ENCODE data around the gene ACSL1. TPM values are rescaled to one million over a fixed set of nuclear protein-coding genes. Genes with fewer than 3 reads are reported as not detected.

ACSL1 gene
- total RNA-seq, 4 donors from 2014 or later = 43.5 to 136 (median 52.0) TPM

DNA sequence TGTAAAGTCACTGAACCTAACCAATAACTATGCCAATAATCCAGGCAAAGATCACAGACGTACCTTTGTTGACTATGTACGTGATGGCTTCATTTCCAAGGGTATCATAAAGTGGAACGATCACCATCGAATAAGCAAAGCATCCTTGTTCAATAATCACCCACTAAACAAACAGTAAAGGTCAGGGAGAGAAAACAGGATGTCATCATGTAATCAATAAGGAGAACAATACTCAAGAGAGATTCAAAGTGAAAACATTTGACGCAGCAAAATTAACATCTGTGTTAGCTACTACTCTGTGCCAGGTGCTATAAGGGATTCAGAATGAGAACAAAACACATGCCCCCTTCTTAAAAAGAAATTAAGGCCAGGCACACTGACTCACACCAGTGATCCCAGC, 48.9 kb downstream of the ACSL1 start:
- H3K36me3 ChIP-seq = peaks cover 4 to 87% (median 54%) of the 10 kb centered on the region in 4 donors
- DNase-seq (ENCODE audit: extremely low spot score) = no peak
- peaks cover 0 to 3% (median 0%) of the 10 kb centered on the region in 4 donors for H3K4me1 ChIP-seq
- TF ChIP-seq EP300 (IDR thresholded peaks at IDR 0.05) (no peak), POLR2A (IDR thresholded peaks at IDR 0.05; ENCODE audit: low read depth) (no peak), POLR2AphosphoS5 (IDR thresholded peaks at IDR 0.05) (no peak)
- TF ChIP-seq, protein P1, sequence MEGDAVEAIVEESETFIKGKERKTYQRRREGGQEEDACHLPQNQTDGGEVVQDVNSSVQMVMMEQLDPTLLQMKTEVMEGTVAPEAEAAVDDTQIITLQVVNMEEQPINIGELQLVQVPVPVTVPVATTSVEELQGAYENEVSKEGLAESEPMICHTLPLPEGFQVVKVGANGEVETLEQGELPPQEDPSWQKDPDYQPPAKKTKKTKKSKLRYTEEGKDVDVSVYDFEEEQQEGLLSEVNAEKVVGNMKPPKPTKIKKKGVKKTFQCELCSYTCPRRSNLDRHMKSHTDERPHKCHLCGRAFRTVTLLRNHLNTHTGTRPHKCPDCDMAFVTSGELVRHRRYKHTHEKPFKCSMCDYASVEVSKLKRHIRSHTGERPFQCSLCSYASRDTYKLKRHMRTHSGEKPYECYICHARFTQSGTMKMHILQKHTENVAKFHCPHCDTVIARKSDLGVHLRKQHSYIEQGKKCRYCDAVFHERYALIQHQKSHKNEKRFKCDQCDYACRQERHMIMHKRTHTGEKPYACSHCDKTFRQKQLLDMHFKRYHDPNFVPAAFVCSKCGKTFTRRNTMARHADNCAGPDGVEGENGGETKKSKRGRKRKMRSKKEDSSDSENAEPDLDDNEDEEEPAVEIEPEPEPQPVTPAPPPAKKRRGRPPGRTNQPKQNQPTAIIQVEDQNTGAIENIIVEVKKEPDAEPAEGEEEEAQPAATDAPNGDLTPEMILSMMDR (IDR thresholded peaks at IDR 0.05) = no peak
- no peaks in the 10 kb centered on the region for H3K27me3 ChIP-seq
- H3K27ac ChIP-seq (replicated peaks in 1 of 4) = no peak overlapping the region
- 91% methylated on average over 5 of the region's 5 CpGs for WGBS
- intact Hi-C loops (cut with DNase I) = no loop called here
- no peaks in the 10 kb centered on the region for H3K9me3 ChIP-seq
- no peak overlapping the region for H3K4me3 ChIP-seq

DNA sequence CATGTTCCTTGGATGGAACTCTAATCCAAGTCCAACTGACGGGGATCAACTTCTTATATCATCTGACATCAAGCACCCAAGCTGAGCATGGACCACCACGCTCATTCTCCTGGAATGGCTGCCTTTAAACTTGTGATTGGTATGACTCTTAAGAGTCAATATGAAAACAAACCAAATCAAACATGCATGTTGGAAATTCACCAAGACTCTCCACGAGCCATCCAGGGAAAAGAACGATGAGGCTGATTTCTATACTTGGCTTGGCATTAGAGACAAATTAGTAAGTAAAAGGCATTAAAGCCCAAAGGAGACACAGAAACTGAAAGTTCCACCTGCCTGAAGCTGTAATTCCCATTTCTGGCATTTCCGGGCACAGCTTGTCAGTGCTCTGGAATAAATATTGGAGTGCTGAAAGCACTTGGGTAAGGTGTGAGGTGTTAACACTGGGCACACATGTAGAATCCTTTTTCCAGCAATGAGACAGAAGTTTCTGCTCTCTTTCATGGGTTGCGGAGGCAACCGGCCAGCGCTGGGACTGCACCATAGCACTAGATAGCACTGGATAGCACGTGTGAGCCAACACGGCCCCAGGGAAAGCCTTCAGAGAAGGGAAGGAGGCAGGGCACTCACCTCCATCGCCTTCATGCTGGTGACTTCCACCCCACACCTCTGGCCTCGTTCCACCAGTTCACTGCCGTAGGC, 49.8 kb downstream of the ACSL1 start:
- DNase-seq (ENCODE audit: extremely low spot score) = no peak
- Histone ChIP-seq H3K36me3 (peaks cover 4 to 87% (median 56%) of the 10 kb centered on the region in 4 donors), H3K9me3 (no peaks in the 10 kb centered on the region), H3K4me1 (peaks cover 0 to 3% (median 0%) of the 10 kb centered on the region in 4 donors), H3K27ac (replicated peaks in 1 of 4) (no peak overlapping the region), H3K4me3 (no peak overlapping the region), H3K27me3 (no peaks in the 10 kb centered on the region)
- intact Hi-C loops (cut with DNase I) = no loop called here
- 78% methylated on average over 13 of the region's 13 CpGs for WGBS
- TF ChIP-seq POLR2A (IDR thresholded peaks at IDR 0.05; ENCODE audit: low read depth) (no peak), EP300 (IDR thresholded peaks at IDR 0.05) (no peak), POLR2AphosphoS5 (IDR thresholded peaks at IDR 0.05) (no peak)
- TF ChIP-seq, protein P1 (IDR thresholded peaks at IDR 0.05) = no peak

DNA sequence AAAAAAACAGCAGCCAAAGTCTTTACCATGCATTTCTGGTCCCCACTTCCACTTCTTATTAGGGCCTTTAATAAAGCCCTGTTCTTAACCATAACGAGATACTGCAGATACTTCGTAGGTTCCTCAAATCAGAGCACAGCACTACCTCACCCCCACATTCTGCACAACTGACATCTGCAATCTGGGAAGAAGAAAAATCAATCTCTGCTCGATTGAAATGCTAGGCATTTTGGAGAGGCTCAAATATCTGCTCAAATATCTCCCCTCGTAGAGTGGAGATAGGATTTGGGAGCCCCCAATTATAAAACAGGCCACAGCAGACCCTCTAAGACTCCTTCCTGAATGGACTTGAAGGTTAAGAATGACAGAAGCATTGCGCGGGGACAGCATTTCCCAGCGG, 51.6 kb downstream of the ACSL1 start:
- WGBS = 93% methylated on average over 7 of the region's 7 CpGs
- no peak for DNase-seq (ENCODE audit: extremely low spot score)
- H3K4me1 ChIP-seq = peaks cover 0 to 3% (median 0%) of the 10 kb centered on the region in 4 donors
- intact Hi-C loops (cut with DNase I) = no loop called here
- peaks cover 12 to 92% (median 59%) of the 10 kb centered on the region in 4 donors for H3K36me3 ChIP-seq
- H3K9me3 ChIP-seq = no peaks in the 10 kb centered on the region
- TF ChIP-seq, protein P1 (IDR thresholded peaks at IDR 0.05) = no peak
- no peak for TF ChIP-seq POLR2A (IDR thresholded peaks at IDR 0.05; ENCODE audit: low read depth)
- TF ChIP-seq POLR2AphosphoS5 (IDR thresholded peaks at IDR 0.05) = no peak
- TF ChIP-seq EP300 (IDR thresholded peaks at IDR 0.05) = no peak
- H3K27me3 ChIP-seq = no peaks in the 10 kb centered on the region
- H3K27ac ChIP-seq (replicated peaks in 1 of 4) = no peak overlapping the region
- H3K4me3 ChIP-seq = no peak overlapping the region

DNA sequence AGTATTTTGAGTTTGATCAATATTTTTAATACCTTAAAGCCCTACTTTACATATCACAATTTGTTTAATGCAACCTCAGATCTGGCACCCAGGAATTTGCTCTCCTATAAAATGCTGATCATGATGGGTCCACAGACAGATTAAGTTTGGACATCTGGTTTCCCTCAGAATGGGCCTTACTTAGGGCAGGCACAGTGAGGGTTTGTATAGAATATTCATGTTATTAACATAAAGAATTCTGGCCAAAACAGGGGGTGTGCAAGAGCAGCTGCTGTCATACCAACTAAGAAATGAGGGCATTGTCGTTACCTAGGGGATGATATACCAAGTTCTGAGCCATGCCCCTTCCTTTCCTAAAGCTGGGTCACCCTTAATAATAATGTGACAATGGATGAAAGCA, 54.4 kb downstream of the ACSL1 start:
- TF ChIP-seq, protein P1 (IDR thresholded peaks at IDR 0.05) = no peak
- no peak for TF ChIP-seq POLR2A (IDR thresholded peaks at IDR 0.05; ENCODE audit: low read depth)
- no peak for TF ChIP-seq POLR2AphosphoS5 (IDR thresholded peaks at IDR 0.05)
- no peak for TF ChIP-seq EP300 (IDR thresholded peaks at IDR 0.05)
- H3K27ac ChIP-seq (replicated peaks in 1 of 4) = no peak overlapping the region
- DNase-seq (ENCODE audit: extremely low spot score) = no peak
- WGBS = 75% methylated on average over 1 of the region's 1 CpG
- H3K27me3 ChIP-seq = no peaks in the 10 kb centered on the region
- no peaks in the 10 kb centered on the region for H3K9me3 ChIP-seq
- H3K36me3 ChIP-seq = peaks cover 20 to 96% (median 65%) of the 10 kb centered on the region in 4 donors
- peaks cover 0 to 2% (median 0%) of the 10 kb centered on the region in 4 donors for H3K4me1 ChIP-seq
- no peak overlapping the region for H3K4me3 ChIP-seq
- intact Hi-C loops (cut with DNase I) = no loop called here

Data from esophagus muscularis mucosa (tissue), 4 donors.